Measurements from ENCODE around the gene IDE.
"Not testable (repeated sequence)": the region's sequence is repeated elsewhere in the genome, so short reads cannot be mapped to it uniquely, and the experiment has no call there.

DNA sequence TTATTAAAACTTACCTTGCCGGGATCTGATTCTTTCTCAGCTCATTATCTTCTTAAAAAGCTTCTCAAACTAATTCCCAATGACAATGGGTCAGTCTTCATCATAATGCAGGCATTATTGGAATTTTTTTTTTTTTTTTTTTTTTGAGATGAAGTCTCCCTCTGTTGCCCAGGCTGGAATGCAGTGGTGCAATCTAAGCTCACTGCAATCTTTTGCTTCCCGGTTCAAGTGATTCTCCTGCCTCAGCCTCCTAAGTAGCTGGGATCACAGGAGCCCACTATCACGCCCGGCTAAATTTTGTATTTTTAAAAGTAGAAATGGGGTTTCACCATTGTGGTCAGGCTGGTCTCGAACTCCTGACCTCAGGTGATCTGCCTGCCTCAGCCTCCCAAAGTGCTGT lies 137.8 kb downstream of the IDE start:
- TF ChIP-seq CTCF (IDR thresholded peaks at IDR 0.05; ENCODE audit: low read depth, low read length); EZH2phosphoT487 (IDR thresholded peaks at IDR 0.05; ENCODE audit: low read depth): not testable (repeated sequence)

All from OCI-LY3 (cell line).